SU-DHL-6 (cell line): ENCODE data around the gene KIRREL2.

Source experiments
- EZH2phosphoT487 ChIP-seq: fragments of 200-600 bp; sonication (generic), shearing (Covaris generic); conservative IDR thresholded peaks from 2 replicates; pipeline ENCODE4 v1.6.1; 2018; ENCODE audit warnings: mild to moderate bottlenecking, antibody characterized with exemption, low read length, moderate library complexity, mixed read lengths
- TF ChIP-seq, protein P1 (sequence below): fragments of 200-600 bp; sonication (generic); IDR thresholded peaks from one replicate; pipeline ENCODE4 v1.5.1; 2017; ENCODE audit warnings: antibody characterized with exemption, mild to moderate bottlenecking, low read length, moderate library complexity; ENCODE audit not compliant: insufficient read depth, poor library complexity, severe bottlenecking

DNA sequence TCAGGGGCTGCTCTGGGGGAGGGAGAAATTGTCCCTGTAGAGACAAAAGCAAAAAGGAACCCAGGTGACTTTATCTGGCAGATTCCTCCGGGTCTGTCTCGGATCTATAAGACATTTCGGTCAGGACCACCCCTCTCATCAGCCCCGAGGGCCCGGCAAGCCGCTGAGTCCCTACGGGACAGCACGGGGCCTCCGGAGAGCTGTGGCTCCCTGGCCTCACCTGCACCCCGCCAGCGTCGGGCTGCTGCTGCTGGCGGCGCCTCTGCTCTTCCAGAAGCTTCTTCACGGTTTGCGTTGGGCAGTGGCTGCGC, 41.7 kb downstream of the KIRREL2 start:
- TF ChIP-seq, protein P1, sequence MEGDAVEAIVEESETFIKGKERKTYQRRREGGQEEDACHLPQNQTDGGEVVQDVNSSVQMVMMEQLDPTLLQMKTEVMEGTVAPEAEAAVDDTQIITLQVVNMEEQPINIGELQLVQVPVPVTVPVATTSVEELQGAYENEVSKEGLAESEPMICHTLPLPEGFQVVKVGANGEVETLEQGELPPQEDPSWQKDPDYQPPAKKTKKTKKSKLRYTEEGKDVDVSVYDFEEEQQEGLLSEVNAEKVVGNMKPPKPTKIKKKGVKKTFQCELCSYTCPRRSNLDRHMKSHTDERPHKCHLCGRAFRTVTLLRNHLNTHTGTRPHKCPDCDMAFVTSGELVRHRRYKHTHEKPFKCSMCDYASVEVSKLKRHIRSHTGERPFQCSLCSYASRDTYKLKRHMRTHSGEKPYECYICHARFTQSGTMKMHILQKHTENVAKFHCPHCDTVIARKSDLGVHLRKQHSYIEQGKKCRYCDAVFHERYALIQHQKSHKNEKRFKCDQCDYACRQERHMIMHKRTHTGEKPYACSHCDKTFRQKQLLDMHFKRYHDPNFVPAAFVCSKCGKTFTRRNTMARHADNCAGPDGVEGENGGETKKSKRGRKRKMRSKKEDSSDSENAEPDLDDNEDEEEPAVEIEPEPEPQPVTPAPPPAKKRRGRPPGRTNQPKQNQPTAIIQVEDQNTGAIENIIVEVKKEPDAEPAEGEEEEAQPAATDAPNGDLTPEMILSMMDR = no peak
- TF ChIP-seq EZH2phosphoT487 = no peak
